HL-60/S4 (cell line): ENCODE data around the gene POU6F2.

ENCODE experiments used
- in situ Hi-C: fragments of 300-500 bp; cut with MboI; formaldehyde crosslinking; loops from 2 replicates; pipeline ENCODE4 v1.14.3; 2022; ENCODE audit warnings: low sequenced_read_pairs

POU6F2 gene

DNA sequence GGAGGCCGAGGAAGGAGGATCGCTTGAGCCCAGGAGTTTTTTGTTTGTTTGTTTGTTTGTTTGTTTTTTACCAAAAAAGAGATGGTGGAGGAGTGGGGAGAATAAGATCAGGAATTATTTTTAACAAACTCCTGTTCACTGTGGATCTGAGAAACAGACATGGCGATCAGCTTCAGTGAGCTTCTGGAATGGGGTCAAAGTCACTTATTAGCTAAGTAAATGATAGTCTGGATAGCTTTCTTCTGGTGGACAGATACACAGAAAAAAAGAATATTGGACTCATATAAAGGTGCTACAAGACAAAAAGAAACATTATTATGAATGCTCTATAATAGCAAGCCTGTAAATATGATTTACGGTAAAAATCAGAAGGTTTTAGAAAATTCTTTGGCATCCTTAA lies 85.1 kb downstream of the POU6F2 start:
- in situ Hi-C loops, result no loop called here

DNA sequence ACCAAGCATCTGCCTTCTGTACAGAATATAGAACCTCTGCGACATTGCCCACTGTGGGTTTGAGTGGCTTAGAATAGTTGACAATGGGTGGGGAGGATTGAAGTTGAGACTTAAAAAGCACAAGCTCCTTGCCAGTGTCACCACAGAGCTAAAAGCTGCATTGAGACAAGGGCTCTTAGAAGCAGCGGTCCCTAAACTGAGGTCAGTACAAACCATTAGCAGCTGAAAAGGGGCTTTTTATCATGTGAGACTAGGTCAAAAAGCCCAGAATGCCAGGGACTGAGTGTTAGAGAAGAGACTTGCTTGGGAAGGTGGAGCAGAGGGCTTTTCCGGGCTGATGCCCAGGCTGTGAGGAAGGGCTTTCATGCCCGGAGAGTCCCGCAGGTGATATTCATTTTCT lies 91.3 kb downstream of the POU6F2 start:
- in situ Hi-C loops, result no loop called here

DNA sequence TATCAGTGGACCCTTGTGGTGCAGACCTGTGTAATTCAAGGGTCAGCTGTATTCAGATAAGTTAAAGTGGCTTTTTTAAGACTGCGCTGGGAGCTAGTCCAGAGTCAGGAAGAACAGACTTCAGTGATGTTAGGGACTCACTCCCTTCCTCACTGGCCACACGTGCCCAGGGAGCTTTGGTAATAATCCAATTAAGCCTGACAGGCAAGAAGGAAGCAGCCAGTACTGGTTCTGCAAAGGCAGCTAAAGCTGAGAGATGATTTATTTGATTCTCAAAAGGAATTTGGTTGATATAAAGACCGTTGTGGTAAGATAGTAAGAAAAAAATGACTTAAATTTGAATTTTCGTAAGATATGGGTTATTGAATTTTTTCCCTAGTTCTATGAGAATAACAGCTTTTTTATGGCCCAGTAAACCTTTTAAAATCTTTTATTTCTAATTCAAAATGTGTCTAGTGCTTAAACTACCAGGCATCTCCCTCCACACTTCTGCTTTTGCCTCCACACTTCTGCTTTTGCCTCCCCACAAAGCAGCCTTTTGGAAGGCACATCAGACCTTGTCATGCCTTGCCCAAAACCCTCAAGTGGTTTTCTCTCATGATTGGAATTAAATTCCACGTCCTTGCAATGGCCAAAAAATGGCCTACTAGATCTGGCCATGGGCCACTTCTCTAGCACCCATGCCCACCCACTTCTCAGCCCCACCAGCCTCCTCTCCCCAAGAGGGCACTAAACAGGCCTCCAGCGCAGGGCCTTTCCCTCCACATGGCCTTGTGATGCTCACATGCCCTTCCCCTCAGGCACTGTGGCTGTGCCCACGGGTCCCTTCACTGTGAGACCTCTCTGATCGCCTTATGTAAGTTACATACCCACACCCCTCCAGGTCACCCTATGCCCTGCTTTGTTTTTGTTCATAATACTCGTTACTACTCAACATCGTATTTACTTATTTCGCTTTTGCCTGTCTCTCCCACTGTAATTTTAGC lies 92.5 kb downstream of the POU6F2 start:
- in situ Hi-C loops, result no loop called here

DNA sequence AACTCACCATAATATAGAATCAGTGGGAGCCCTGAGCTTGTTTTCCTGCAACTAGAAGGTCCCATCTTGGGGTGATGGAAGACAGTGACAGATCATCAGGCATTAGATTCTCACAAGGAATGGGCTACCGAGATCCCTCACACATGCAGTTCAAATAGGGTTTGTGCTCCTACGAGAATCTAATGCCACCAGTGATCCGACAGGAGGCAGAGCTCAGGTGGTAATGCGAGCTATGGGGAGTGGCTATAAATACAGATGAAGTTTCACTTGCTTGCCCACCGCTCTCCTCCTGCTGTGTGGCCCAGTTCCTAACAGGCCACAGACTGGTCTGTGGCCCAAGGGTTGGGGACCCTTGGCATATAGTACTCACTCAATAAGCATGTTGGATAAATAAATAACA lies 93.4 kb downstream of the POU6F2 start:
- in situ Hi-C loops, result no loop called here

DNA sequence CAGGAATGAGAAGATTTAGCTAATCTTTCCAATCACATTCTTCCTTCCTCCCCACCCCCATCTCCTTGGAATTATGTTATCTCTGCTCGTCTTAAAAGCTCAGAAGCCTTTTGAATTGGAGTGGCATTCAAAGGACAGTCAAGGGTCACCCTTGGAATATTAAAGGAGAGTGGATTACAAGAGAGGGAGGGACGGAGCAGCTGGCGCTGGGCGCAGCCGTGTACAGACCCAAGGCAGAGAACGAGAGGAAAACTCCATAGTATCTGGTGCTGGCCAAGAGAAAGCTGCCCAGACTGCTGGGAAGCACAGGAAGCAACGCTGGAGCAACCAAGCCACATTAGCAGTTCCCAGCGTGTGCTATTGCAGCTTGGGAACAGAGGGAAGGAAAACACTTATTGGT lies 95.7 kb downstream of the POU6F2 start:
- in situ Hi-C loops, result no loop called here

DNA sequence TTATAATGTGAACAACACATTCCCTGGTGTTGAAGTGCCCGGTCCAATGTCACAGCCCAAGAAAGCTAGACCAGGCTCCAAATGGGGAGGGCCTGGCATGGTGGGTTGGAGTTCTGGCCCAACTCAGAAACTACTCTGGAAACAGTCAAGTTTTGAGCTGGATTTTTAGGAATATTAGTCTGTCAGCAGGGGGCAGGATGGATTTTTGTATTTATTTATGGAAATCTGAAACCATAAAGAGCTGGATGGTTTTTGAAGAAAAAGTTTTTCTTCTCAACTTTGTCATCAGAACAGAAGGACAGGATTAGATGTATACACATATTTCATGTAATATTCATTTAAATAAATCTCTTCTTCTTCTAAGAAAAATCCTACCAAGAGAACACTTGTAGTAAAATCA lies 97.5 kb downstream of the POU6F2 start:
- in situ Hi-C loops, result no loop called here

DNA sequence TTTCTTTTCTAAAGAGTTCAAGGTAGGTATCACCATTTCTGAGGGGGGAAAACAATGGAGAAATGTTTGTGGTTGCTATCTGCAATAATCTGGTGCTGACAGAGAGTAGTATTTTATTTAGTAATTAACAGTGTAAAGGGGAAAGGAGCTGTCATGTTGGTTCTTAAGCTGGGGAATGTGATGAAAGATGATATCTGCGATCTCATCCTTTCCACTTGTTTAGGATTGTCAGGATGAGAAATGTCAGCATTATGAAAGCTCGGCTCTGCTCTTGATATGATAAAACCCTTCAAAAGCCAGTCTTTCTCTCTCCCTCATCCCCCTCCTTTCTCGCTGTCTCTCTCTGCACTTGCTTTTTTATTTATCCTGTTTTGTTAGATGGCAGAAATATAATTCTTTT lies 106.1 kb downstream of the POU6F2 start:
- in situ Hi-C loops, result no loop called here

DNA sequence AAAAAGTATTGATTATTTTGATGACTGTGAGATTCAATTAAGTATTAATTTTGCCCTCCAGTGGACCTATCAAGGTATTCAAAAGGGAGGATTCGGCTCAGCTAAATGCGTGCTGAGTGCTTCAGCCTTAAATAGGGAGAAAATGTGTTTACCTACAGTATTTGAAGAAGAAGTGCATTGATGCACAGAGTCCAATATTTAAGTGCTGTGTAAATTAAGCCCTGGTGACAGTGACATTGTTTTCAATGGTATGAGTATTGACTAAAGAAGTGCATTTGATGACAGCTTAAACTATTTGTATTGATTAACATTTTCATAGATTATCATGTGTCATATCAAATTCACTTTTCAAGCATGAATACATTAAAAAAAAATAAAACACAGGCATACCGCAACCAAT lies 106.6 kb downstream of the POU6F2 start:
- in situ Hi-C loops, result no loop called here

DNA sequence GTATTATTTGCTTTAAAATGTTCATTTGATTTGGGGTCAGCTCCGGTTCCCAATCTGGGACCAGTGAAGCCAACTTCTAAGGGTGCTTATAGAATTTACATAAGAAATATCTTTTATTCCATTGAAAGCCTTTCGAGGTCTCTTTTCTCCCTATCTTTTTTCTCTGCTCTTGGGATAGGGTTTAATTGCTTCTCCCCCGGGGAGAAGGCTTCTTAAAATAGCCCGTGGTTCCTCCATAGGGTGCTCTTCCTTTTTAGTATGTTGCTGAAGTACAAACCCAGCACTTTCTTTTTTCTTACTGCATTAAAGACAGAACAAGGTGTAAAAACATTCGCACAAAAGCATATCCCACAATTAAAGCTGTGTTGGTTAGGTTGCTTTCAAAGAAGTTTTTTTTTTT lies 107.5 kb downstream of the POU6F2 start:
- in situ Hi-C loops, result no loop called here

DNA sequence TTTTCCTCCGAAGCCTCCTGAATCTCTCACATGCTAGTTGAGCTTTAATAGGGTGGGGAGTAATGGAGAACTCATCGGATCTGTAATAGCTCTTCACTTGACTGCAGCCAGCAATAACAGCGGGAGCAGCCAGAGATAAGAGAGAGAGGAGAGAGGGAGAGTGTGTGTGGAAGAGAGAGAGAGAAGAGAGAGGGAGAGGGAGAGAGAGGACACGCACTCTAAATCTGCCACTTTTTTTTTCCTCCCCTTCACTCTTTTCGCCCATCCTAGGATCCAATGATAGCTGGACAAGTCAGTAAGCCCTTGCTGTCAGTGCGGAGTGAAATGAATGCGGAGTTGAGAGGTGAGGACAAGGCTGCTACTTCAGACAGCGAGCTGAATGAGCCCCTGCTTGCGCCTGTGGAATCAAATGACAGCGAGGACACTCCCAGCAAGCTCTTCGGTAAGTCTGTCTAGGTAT lies 107.9 kb downstream of the POU6F2 start:
- in situ Hi-C loops, result no loop called here

DNA sequence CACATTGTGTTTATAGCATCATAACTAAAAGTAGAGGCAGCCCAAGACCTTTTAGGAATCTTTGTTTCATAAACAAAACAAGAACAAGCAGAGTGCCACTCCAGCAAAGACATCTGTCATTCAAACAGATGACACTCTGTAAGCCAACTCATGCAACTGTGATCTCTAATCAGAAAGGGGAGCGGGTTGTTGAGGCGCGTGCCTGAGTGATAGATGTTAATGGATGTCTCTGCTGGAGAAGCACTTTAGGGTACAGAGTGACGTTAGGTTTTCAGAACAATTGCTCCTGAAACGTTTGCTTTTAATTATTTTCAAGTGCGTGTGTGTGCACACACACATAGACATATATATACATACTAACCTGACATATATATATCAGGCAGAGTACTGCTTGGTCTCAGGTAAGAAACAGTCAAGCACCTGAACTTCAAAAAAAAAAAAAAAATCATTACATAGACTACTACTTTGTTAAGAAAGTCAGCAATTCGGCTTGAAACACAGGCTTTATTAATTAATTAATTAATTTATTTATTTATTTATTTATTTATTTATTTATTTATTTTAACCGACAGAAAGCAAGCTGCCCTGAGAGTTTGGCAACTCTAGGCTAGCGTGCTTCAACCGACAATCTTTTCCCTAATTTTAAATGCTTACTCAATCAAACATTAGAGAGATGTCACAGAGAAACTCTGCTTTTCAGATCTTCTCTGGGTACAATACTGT lies 109.1 kb downstream of the POU6F2 start:
- in situ Hi-C loops, result no loop called here

DNA sequence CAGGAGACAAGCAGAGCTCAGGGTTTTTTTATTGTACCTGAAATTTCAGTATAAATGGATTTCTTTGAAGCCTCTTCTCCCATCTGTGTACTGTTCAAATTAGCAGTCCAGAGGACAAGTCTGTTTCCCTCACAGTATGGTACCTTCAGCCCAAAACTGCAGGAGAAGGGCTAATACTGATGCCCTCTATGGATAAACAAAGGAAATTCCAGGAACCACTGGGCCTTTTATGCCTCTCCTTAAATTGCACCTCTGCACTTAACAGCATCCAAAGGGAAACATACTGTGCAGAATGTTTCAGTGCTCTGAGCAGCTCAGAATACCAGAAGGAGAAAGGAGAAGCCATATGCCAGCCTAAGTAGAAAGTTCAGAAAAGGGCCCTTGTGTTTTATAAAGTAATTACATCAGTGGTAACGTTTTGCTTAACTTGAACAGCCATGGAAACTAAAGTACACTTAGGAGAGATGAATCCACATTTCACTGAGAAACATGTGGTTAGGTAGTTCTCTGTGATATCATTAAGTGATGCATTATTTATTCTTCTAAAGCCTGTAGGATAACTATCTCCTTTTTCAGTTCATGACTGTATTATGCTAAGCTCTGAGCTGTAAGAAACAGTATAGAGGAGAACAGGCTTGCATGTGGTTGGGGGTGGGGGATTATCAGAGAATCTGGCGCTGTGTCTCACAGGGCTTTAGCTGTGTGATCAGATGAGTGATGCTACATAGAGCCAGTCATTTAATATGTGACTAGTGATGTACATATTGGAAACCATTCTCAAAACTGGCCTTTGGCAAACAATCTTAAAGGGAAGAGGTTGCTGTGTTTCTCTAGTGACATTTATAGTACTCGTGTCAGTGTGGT lies 111.3 kb downstream of the POU6F2 start:
- in situ Hi-C loops, result no loop called here

DNA sequence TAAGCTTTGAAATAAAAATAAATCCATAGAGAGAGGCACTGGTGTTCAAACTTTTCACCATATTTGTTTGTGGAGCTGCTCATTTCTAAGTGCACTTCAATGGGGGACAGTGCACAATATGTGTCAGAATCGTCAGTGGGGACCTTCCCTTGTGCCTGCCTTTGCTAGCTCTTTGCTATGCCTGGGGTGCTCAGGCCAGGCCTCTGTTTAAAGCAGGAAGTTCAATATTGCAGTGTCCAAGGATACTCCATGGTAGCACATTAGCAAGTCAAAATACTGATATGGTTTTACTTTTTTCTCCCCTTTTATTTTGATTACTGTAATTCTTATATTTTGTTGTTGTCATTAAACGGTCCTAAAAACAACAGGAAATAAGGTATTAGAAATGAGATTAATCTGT lies 113.4 kb downstream of the POU6F2 start:
- in situ Hi-C loops, result no loop called here

DNA sequence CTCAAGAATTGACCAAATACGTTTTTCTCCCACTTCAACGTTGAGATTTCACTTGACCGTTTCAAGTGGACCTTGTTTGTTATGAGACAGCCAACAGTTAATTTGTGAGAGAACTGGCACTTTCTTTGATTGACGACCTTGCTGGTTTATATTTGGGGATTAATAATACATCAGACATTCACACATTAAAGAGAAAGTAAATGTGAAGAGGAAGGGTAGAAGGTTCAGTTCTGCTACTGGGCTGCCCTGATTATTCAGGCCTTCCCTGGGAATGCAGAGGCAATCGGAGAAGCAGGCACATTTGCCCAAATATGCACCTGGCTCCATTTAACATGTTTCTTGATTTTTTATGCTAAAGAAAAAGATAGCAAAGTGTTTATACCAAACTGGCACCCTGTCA lies 114.1 kb downstream of the POU6F2 start:
- in situ Hi-C loops, result no loop called here

DNA sequence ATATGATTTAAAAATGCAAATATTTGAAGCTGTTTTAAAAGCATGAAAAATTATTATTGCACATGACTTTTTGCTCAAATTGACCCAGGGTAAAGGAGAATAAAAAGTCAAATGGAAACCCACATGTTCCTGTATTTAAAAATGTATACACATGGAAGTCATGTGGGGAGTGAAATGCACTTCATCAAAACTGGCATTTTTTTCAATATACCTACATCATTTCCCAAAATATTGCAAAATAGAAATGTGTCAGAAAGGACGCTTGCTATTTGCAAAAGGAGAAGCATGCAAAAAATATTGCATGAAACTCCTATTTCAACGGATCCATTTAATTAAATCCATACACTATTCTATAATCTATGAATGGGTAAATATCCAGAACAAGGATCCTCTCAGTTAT lies 117.0 kb downstream of the POU6F2 start:
- in situ Hi-C loops, result no loop called here

DNA sequence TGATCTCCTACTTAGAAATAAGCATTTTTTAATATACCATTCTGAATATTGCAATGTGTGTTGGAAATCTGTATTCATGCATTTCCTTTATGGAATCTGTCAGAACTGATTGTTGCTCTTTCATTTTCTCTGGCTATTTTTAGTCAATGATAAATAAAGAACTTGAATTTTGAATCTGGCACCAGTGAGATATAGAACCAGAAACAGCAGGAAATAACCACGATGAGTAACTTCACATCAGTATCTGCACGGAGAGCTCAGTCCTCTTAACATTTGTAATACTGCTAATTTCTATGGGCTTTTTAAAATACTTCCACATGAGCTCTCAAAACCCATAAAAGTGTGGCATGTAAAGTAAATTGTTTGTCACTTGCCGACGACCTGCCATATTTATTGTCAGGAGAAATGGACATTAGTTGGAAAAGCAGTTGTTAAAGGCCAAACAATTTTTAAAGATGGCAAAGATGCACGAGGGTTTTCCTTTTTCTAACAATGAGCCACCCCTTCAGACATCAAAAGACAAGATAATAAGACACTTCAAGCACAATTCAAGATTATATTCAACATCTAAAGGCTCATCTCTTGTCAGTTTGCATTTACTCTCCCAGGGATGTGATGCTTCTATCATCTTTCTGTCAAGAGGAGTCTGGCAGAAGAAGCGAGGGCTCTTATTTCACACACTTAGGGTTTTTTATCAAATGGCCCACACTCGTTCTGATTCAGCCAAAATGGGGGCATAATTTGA lies 118.3 kb downstream of the POU6F2 start:
- in situ Hi-C loops, result no loop called here

DNA sequence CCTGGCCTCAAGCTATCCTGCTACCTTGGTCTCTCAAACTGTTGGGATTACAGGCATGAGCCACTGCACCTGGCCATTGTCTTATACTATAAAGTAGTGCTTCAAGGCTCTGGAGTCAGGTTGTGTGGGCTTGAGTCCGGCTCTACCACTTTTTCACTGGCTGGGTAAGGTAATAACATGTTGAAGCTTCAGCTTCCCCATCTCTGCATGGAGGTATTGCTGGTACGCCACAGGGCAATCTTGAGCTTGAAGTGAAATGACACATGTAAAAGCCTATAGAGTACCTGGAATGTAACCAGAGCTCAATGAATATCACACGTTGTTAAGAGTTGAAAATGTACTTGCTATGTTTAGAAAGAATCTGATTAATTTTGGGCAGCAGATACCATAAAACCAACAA lies 120.8 kb downstream of the POU6F2 start:
- in situ Hi-C loops, result no loop called here

DNA sequence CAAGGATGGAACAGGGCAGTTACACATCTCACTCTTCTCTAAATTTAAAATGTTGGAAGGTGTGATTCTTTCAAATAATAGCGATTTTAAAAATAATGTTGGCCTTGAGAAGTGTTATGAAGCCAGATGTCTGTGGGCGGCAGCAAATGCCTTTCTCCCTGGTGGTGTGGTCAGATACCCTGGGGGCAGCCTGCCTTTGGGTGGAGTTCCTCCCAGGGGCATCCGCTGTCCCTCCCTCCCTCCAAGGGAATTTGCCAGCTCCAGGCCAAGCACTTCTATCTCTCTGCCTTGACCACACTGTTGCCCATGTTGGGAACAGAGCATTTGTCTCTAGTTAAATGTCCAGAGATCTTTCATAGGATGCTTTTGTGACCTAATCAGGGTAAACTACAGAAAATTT lies 121.4 kb downstream of the POU6F2 start:
- in situ Hi-C loops, result no loop called here

DNA sequence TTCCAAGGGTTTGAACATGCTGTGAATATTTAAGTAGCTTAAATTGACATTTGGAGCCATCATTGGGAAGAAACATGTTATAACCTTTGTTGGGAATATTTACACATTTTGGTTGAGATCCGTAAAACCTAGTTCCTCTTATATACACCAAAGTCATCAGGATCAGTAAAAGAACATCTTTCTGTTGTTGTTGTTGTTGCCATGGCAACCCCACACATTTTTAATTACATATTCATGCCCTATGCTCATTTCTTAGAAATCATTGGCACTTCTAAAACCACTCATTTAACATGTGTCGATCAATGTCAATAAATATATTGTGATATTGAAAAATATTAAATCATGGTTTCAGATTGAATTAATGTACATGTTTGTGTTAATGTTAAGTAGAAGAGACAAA lies 122.6 kb downstream of the POU6F2 start:
- in situ Hi-C loops, result no loop called here

DNA sequence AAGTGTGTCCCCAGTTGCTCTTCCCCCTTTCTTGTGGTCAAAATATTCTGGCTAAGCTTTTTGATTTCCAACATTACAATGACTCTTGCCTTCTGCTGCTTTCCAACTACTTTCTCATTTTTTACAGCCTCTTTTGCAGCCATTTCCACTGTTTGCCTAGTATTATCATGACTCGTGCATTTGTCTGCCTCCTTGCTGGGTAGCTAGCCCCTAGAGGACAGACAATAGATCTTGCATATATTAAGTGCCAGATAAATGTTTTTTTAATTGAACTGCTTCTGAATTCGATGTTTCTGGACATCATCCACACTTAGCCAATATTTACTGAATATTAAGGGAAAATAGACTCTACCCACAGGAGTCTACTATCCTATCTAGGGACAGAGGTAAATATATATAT lies 124.5 kb downstream of the POU6F2 start:
- in situ Hi-C loops, result no loop called here
